GM04504 (cell line): ENCODE measurements around the gene MARCHF9.

ENCODE experiments used
- DNase-seq: peaks from one replicate; pipeline ENCODE4 v3.0.0-alpha.2; 2012; ENCODE audit warnings: low read depth

The MARCHF9 gene

GRCh38 chr12:57753756-57754337, 1.1 kb upstream of the MARCHF9 start:
- no peak for DNase-seq

- no peak for DNase-seq
Measured at GRCh38 chr12:57755194-57755453, 221 bp downstream of the MARCHF9 start.

GRCh38 chr12:57755454-57756372, 810 bp downstream of the MARCHF9 start:
- no peak for DNase-seq

- no peak for DNase-seq
Measured at GRCh38 chr12:57756406-57757341, 1.8 kb downstream of the MARCHF9 start.

GRCh38 chr12:57757771-57758170, 2.9 kb downstream of the MARCHF9 start:
- DNase-seq, result no peak

- DNase-seq, result no peak
Measured at GRCh38 chr12:57758552-57759359, 3.9 kb downstream of the MARCHF9 start.

GRCh38 chr12:57759360-57759980, 4.6 kb downstream of the MARCHF9 start:
- DNase-seq, result no peak

- no peak for DNase-seq
Measured at GRCh38 chr12:57760347-57760982, 5.6 kb downstream of the MARCHF9 start.

- no peak for DNase-seq
Measured at GRCh38 chr12:57761391-57761998, 6.6 kb downstream of the MARCHF9 start.

- DNase-seq, result no peak
Measured at GRCh38 chr12:57762463-57762862, 7.6 kb downstream of the MARCHF9 start.

- no peak for DNase-seq
Measured at GRCh38 chr12:57763881-57764661, 9.2 kb downstream of the MARCHF9 start.

GRCh38 chr12:57764662-57765002, 9.7 kb downstream of the MARCHF9 start:
- no peak for DNase-seq

- DNase-seq, result no peak
Measured at GRCh38 chr12:57765003-57765697, 10.2 kb downstream of the MARCHF9 start.

GRCh38 chr12:57765698-57766463, 11.0 kb downstream of the MARCHF9 start:
- DNase-seq, result no peak

GRCh38 chr12:57766464-57767304, 11.8 kb downstream of the MARCHF9 start, which contains the start of gene CYP27B1:
CYP27B1 (minus strand) TSS chr12:57767078; CDS start chr12:57767041, 37 bp downstream.
- no peak for DNase-seq

- no peak for DNase-seq
Measured at GRCh38 chr12:57767305-57767698, 12.4 kb downstream of the MARCHF9 start.

- no peak for DNase-seq
Measured at GRCh38 chr12:57767876-57768275, 13.0 kb downstream of the MARCHF9 start.
